Erythroblast (primary cell): ENCODE measurements around the gene CST6.

Experiments used
- GATA1 ChIP-seq: IDR thresholded peaks from 2 replicates; pipeline ENCODE4 v1.6.1; 2011; ENCODE audit warnings: low read depth, mild to moderate bottlenecking, control low read depth, low read length, moderate library complexity
- POLR2A ChIP-seq: IDR thresholded peaks from 2 replicates; pipeline ENCODE4 v1.6.1; 2011; ENCODE audit warnings: mild to moderate bottlenecking, low read length

GRCh38 chr11:66014804-66015453 is 3.1 kb downstream of the CST6 start:
- TF ChIP-seq POLR2A (no peak), GATA1 (no peak)
